IMR-90 (cell line): ENCODE data around the gene JMJD1C. TPM values are rescaled to one million over a fixed set of nuclear protein-coding genes. Genes with fewer than 3 reads are reported as not detected.

Experiments used
- ATAC-seq: fragments of 200-7000 bp; cut with Tn5 transposase; 2 replicates; pipeline ENCODE4 v1.9.1; 2020; ENCODE audit warnings: low read depth, mild to moderate bottlenecking, moderate library complexity
- BruUV-seq: library from RNA; stranded (reverse); fragments of 400-500 nt; replicated peaks from 2 replicates; lab custom pipeline; 2021; lab: Mats Ljungman, UMichigan
- CTCF ChIA-PET: fragments of 300-600 bp; formaldehyde crosslinking; extraction: SDS; loops from one replicate; lab custom pipeline; 2021; ENCODE audit warnings: antibody characterized with exemption; lab: Yijun Ruan, JAX
- POLR2A ChIA-PET: fragments of 300-600 bp; sonication (Branson Sonifier 250); formaldehyde crosslinking; loops from one replicate; lab custom pipeline; 2022; ENCODE audit warnings: antibody characterized with exemption; ENCODE audit not compliant: unreplicated experiment; lab: Charles Lee
- DNase-seq: peaks from one replicate; pipeline ENCODE4 v3.0.0; 2013
- H2AFZ ChIP-seq: replicated peaks from 2 replicates; pipeline ENCODE3; 2013; ENCODE audit warnings: low read length, mild to moderate bottlenecking; ENCODE audit not compliant: poor library complexity
- H2AK5ac ChIP-seq: 2 replicates; pipeline ENCODE4 v1.6.1; 2013; ENCODE audit warnings: low read depth, low read length, inconsistent platforms
- H2AK9ac ChIP-seq: replicated peaks from 2 replicates; pipeline ENCODE3; 2013; ENCODE audit warnings: mild to moderate bottlenecking, low read depth, low read length, moderate library complexity; ENCODE audit not compliant: poor library complexity
- H2BK120ac ChIP-seq: 2 replicates; pipeline ENCODE4 v1.6.1; 2013; ENCODE audit warnings: low read depth, low read length, inconsistent platforms
- H2BK15ac ChIP-seq: 3 replicates; pipeline ENCODE4 v1.6.1; 2013; ENCODE audit warnings: low read depth, low read length, inconsistent platforms
- H2BK20ac ChIP-seq: 2 replicates; pipeline ENCODE4 v1.6.1; 2013; ENCODE audit warnings: low read depth, mild to moderate bottlenecking, inconsistent platforms, low read length, moderate library complexity
- H2BK5ac ChIP-seq: 2 replicates; pipeline ENCODE4 v1.6.1; 2013; ENCODE audit warnings: mild to moderate bottlenecking, low read depth, low read length, inconsistent platforms; ENCODE audit not compliant: poor library complexity, severe bottlenecking
- H3K14ac ChIP-seq: replicated peaks from 2 replicates; pipeline ENCODE4 v1.6.1; 2013; ENCODE audit warnings: low read depth, low read length, inconsistent platforms
- H3K18ac ChIP-seq: 2 replicates; pipeline ENCODE4 v1.6.1; 2013; ENCODE audit warnings: low read depth, low read length, control low read depth
- H3K23ac ChIP-seq: 2 replicates; pipeline ENCODE4 v1.6.1; 2013; ENCODE audit warnings: low read depth, low read length, inconsistent platforms
- H3K27ac ChIP-seq: 2 replicates; pipeline ENCODE4 v1.5.1; 2013; ENCODE audit warnings: mild to moderate bottlenecking, control low read depth, low read length; ENCODE audit not compliant: insufficient read depth
- H3K27me3 ChIP-seq: 2 replicates; pipeline ENCODE4 v1.6.1; 2013; ENCODE audit warnings: low read length; ENCODE audit not compliant: control insufficient read depth, insufficient read depth
- H3K36me3 ChIP-seq: 2 replicates; pipeline ENCODE4 v1.6.1; 2013; ENCODE audit warnings: low read length, mixed read lengths; ENCODE audit not compliant: control insufficient read depth, insufficient read depth
- H3K4ac ChIP-seq: 2 replicates; pipeline ENCODE4 v1.6.1; 2013; ENCODE audit warnings: low read depth, low read length, inconsistent platforms
- H3K4me1 ChIP-seq: 2 replicates; pipeline ENCODE4 v1.6.1; 2013; ENCODE audit warnings: low read length, mixed read lengths; ENCODE audit not compliant: control insufficient read depth, insufficient read depth
- H3K4me2 ChIP-seq: 2 replicates; pipeline ENCODE4 v1.6.1; 2013; ENCODE audit warnings: low read depth, mild to moderate bottlenecking, control low read depth, low read length, moderate library complexity
- H3K4me3 ChIP-seq: 2 replicates; pipeline ENCODE4 v1.5.1; 2013; ENCODE audit warnings: low read depth, mild to moderate bottlenecking, control low read depth, low read length, moderate library complexity; ENCODE audit not compliant: insufficient read depth
- H3K56ac ChIP-seq: 2 replicates; pipeline ENCODE4 v1.6.1; 2013; ENCODE audit warnings: low read length, inconsistent platforms; ENCODE audit not compliant: insufficient read depth; ENCODE audit errors: extremely low read depth
- H3K79me1 ChIP-seq, 2 experiments: 2 replicates each; pipeline ENCODE4 v1.6.1; 2013; ENCODE audit warnings: low read length in 2 of 2, inconsistent platforms in 1 of 2, low read depth in 1 of 2
- H3K9ac ChIP-seq: 2 replicates; pipeline ENCODE4 v1.6.1; 2013; ENCODE audit warnings: low read depth, low read length, control low read depth
- H3K9me1 ChIP-seq: 2 replicates; pipeline ENCODE4 v1.6.1; 2013; ENCODE audit warnings: low read length, inconsistent platforms; ENCODE audit not compliant: insufficient read depth
- H3K9me3 ChIP-seq: 2 replicates; pipeline ENCODE4 v1.6.1; 2013; ENCODE audit warnings: low read length; ENCODE audit not compliant: control insufficient read depth, insufficient read depth
- H4K20me1 ChIP-seq: 2 replicates; pipeline ENCODE4 v1.6.1; 2013; ENCODE audit warnings: low read length, inconsistent platforms; ENCODE audit not compliant: insufficient read depth
- H4K5ac ChIP-seq: 2 replicates; pipeline ENCODE4 v1.6.1; 2013; ENCODE audit warnings: mild to moderate bottlenecking, low read depth, low read length, control low read depth
- H4K8ac ChIP-seq, 2 experiments: 2 replicates each; pipeline ENCODE4 v1.6.1; 2013; ENCODE audit warnings: low read depth in 2 of 2, low read length in 2 of 2, control low read depth in 1 of 2, inconsistent platforms in 1 of 2
- H4K91ac ChIP-seq: 2 replicates; pipeline ENCODE4 v1.6.1; 2013; ENCODE audit warnings: low read depth, low read length, inconsistent platforms; ENCODE audit not compliant: insufficient read depth
- BHLHE40 ChIP-seq: fragments of 150-350 bp; IDR thresholded peaks from 2 replicates; pipeline ENCODE4 v1.6.1; 2016; ENCODE audit warnings: mild to moderate bottlenecking, low read depth, low read length
- CEBPB ChIP-seq: IDR thresholded peaks from 2 replicates; pipeline ENCODE4 v1.6.1; 2012; ENCODE audit warnings: low read depth, low read length, improper control_type of control experiment
- CHD1 ChIP-seq: IDR thresholded peaks from 2 replicates; pipeline ENCODE4 v1.6.1; 2012; ENCODE audit warnings: low read depth, low read length, improper control_type of control experiment
- FOS ChIP-seq: fragments of 150-350 bp; IDR thresholded peaks from 2 replicates; pipeline ENCODE4 v1.6.1; 2016; ENCODE audit warnings: low read depth, low read length
- MAFK ChIP-seq: IDR thresholded peaks from 2 replicates; pipeline ENCODE4 v1.6.1; 2012; ENCODE audit warnings: low read depth, low read length, improper control_type of control experiment
- MAZ ChIP-seq: IDR thresholded peaks from 2 replicates; pipeline ENCODE4 v1.6.1; 2012; ENCODE audit warnings: low read depth, mild to moderate bottlenecking, low read length, improper control_type of control experiment, moderate library complexity, borderline replicate concordance
- MXI1 ChIP-seq: IDR thresholded peaks from 2 replicates; pipeline ENCODE4 v1.6.1; 2012; ENCODE audit warnings: low read depth, mild to moderate bottlenecking, low read length, moderate library complexity, borderline replicate concordance
- NFE2L2 ChIP-seq: fragments of 150-350 bp; IDR thresholded peaks from 2 replicates; pipeline ENCODE4 v1.6.1; 2016; ENCODE audit warnings: low read depth, mild to moderate bottlenecking, low read length
- POLR2A ChIP-seq: IDR thresholded peaks from 2 replicates; pipeline ENCODE4 v1.6.1; 2012; ENCODE audit warnings: mild to moderate bottlenecking, low read depth, low read length
- RAD21 ChIP-seq: IDR thresholded peaks from 2 replicates; pipeline ENCODE4 v1.6.1; 2012; ENCODE audit warnings: low read length, improper control_type of control experiment
- RCOR1 ChIP-seq: IDR thresholded peaks from 2 replicates; pipeline ENCODE4 v1.6.1; 2012; ENCODE audit warnings: mild to moderate bottlenecking, low read length, improper control_type of control experiment; ENCODE audit not compliant: insufficient replicate concordance
- RFX5 ChIP-seq: IDR thresholded peaks from 2 replicates; pipeline ENCODE4 v1.8.0; 2012; ENCODE audit warnings: low read depth, mild to moderate bottlenecking, low read length, moderate library complexity
- SMC3 ChIP-seq: fragments of 150-350 bp; IDR thresholded peaks from 2 replicates; pipeline ENCODE4 v1.6.1; 2016; ENCODE audit warnings: low read depth, mild to moderate bottlenecking, antibody characterized with exemption, low read length, moderate library complexity
- WGBS, 2 experiments: methylation state at CpG; one replicate each; pipeline versions ENCODE4 v1.1.5 to v1.1.7; 2013; ENCODE audit warnings: missing lambda C conversion rate in 2 of 2; ENCODE audit not compliant: insufficient read length in 1 of 2; ENCODE audit errors: extremely low coverage in 2 of 2; 5-methylcytosine and 5-hydroxymethylcytosine counted together
- dilution Hi-C: fragments of 300-500 bp; cut with HindIII; formaldehyde crosslinking; loops from one replicate; pipeline ENCODE4 v1.14.3; 2018; ENCODE audit warnings: low sequenced_read_pairs; ENCODE audit not compliant: unreplicated experiment
- in situ Hi-C: fragments of 300-500 bp; cut with MboI; formaldehyde crosslinking; loops from 3 replicates; pipeline ENCODE4 v1.14.3; 2019; ENCODE audit warnings: low sequenced_read_pairs, inconsistent platforms, mixed read lengths
- intact Hi-C: fragments of 100-400 bp; cut with micrococcal nuclease; formaldehyde crosslinking; loops from 2 replicates; pipeline ENCODE4 v1.10.0; 2022
- polyA plus RNA-seq, 3 experiments: library from polyadenylated mRNA; depleted of rRNA; stranded (reverse); fragments of >200 nt; gene quantifications; 2 replicates each; pipeline ENCODE4 v1.2.3, GENCODE V29; 2012; ENCODE audit warnings: low replicate concordance in 1 of 3
- total RNA-seq: library from RNA; depleted of rRNA; stranded (reverse); fragments of >200 nt; gene quantifications from 2 replicates; pipeline ENCODE4 v1.2.3, GENCODE V29; 2012
- TF ChIP-seq, protein P1 (sequence below): fragments of 150-350 bp; IDR thresholded peaks from 2 replicates; pipeline ENCODE4 v1.6.1; 2017; ENCODE audit warnings: mild to moderate bottlenecking, antibody characterized with exemption, low read length, low read depth
- TF ChIP-seq, protein P2 (sequence below): conservative IDR thresholded peaks from 2 replicates; pipeline ENCODE4 v1.5.1; 2012; ENCODE audit warnings: mild to moderate bottlenecking, low read depth, low read length, improper control_type of control experiment
- TF ChIP-seq, protein P3 (sequence below): fragments of 150-350 bp; IDR thresholded peaks from 2 replicates; pipeline ENCODE4 v1.6.1; 2016; ENCODE audit warnings: low read depth, mild to moderate bottlenecking, low read length, moderate library complexity, borderline replicate concordance

JMJD1C gene
- total and polyA plus RNA-seq, 2 of the 4 experiments (the other 2 are of a cell fraction), result 15.6 to 96.8 TPM

DNA sequence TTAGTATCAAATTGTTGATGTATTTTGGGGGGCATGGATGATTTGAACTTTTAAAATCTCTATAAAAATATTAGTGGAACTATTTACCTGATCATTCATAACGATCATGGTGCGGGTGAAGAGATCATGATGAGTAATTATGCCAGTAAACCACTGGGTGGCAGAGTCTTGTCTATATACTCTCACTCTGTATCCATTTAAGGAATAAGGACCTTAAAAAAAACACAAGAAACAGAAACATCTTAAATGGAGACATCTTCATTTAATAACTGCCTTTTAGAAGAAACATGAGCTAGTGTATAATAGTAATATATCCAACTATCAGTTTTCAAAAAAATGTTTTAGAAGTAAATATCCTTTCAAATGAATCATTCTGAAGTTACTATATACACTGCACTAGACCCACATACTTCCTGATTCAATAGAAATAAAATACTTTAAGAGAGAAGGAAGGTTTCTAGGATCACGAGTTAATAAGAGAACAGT lies 248.6 kb downstream of the JMJD1C start:
- Histone ChIP-seq H3K79me1 (peaks cover 24 to 36% of the 10 kb centered on the region in 2 experiments), H3K36me3 (peaks cover 8% of the 10 kb centered on the region), H2BK20ac (no peak overlapping the region), H4K91ac (no peak overlapping the region), H3K9me3 (no peaks in the 10 kb centered on the region), H3K4me2 (peak overlapping the region; percentile 54), H2AK9ac (no peak overlapping the region), H3K56ac (no peak overlapping the region), H4K5ac (no peak overlapping the region), H2AK5ac (no peak overlapping the region), H4K20me1 (no peaks in the 10 kb centered on the region; the same call in 1 of the 2 replicates), H2BK15ac (no peak overlapping the region), H3K4me1 (no peaks in the 10 kb centered on the region), H3K23ac (peak overlapping the region; percentile 52; the same call in 1 of the 2 replicates), H2AFZ (no peak overlapping the region), H2BK5ac (peak overlapping the region; percentile 81), H3K18ac (no peak overlapping the region), H3K27me3 (no peaks in the 10 kb centered on the region), H3K9me1 (peaks cover 4% of the 10 kb centered on the region), H3K9ac (no peak overlapping the region; the same call in 1 of the 2 replicates), H3K27ac (no peak overlapping the region), H4K8ac (0 out of 4 replicates have a peak overlapping the region, but pooled peaks of 1 of the 2 experiments have one; percentile 45), H2BK120ac (no peak overlapping the region), H3K14ac (no peak overlapping the region), H3K4me3 (no peak overlapping the region), H3K4ac (no peak overlapping the region)
- CTCF ChIA-PET, result interaction anchor here (0.5 to 1.5 kb wide), 6 partner anchors 8 to 503 kb away, joined by 3 to 6 read pairs (median 4); no protein-coding TSS in a partner anchor
- dilution Hi-C loops (no loop called here), in situ Hi-C loops (no loop called here), intact Hi-C loops (loop anchor here (1.0 to 5.0 kb wide), 5 partner anchors 50 to 504 kb away; partner anchors contain the start of gene JMJD1C)
- peak; percentile 95 for ATAC-seq
- no TSS peak for BruUV-seq
- TF ChIP-seq BHLHE40, result no peak
- TF ChIP-seq RAD21, result peak; percentile 65
- TF ChIP-seq RFX5, result no peak
- TF ChIP-seq, protein P1, sequence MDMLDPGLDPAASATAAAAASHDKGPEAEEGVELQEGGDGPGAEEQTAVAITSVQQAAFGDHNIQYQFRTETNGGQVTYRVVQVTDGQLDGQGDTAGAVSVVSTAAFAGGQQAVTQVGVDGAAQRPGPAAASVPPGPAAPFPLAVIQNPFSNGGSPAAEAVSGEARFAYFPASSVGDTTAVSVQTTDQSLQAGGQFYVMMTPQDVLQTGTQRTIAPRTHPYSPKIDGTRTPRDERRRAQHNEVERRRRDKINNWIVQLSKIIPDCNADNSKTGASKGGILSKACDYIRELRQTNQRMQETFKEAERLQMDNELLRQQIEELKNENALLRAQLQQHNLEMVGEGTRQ, result no peak
- no peak for TF ChIP-seq POLR2A
- TF ChIP-seq, protein P2, sequence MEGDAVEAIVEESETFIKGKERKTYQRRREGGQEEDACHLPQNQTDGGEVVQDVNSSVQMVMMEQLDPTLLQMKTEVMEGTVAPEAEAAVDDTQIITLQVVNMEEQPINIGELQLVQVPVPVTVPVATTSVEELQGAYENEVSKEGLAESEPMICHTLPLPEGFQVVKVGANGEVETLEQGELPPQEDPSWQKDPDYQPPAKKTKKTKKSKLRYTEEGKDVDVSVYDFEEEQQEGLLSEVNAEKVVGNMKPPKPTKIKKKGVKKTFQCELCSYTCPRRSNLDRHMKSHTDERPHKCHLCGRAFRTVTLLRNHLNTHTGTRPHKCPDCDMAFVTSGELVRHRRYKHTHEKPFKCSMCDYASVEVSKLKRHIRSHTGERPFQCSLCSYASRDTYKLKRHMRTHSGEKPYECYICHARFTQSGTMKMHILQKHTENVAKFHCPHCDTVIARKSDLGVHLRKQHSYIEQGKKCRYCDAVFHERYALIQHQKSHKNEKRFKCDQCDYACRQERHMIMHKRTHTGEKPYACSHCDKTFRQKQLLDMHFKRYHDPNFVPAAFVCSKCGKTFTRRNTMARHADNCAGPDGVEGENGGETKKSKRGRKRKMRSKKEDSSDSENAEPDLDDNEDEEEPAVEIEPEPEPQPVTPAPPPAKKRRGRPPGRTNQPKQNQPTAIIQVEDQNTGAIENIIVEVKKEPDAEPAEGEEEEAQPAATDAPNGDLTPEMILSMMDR, result peak; percentile 66
- TF ChIP-seq MAZ, result no peak
- TF ChIP-seq, protein P3, sequence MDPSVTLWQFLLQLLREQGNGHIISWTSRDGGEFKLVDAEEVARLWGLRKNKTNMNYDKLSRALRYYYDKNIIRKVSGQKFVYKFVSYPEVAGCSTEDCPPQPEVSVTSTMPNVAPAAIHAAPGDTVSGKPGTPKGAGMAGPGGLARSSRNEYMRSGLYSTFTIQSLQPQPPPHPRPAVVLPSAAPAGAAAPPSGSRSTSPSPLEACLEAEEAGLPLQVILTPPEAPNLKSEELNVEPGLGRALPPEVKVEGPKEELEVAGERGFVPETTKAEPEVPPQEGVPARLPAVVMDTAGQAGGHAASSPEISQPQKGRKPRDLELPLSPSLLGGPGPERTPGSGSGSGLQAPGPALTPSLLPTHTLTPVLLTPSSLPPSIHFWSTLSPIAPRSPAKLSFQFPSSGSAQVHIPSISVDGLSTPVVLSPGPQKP, result no peak
- TF ChIP-seq FOS, result no peak
- TF ChIP-seq SMC3, result peak; percentile 65
- no peak for TF ChIP-seq MXI1
- TF ChIP-seq MAFK, result no peak
- no peak for TF ChIP-seq RCOR1
- TF ChIP-seq CEBPB, result no peak
- no peak for TF ChIP-seq CHD1
- no peak for TF ChIP-seq NFE2L2
- POLR2A ChIA-PET, result no interaction called here
- WGBS, 2 experiments, result no CpG with 5 or more reads among the region's 3 CpGs
- peak; percentile 77 for DNase-seq
